H1 (cell line): ENCODE measurements around the gene MDFI. TPM values are rescaled to one million over a fixed set of nuclear protein-coding genes. Genes with fewer than 3 reads are reported as not detected.

ENCODE experiments used
- ASH2L ChIP-seq: fragments of 200-600, 300-600 bp; sonication (generic); IDR thresholded peaks from one replicate; pipeline ENCODE4 v1.7.1; 2017; ENCODE audit warnings: low read length
- JUN ChIP-seq: IDR thresholded peaks from 2 replicates; pipeline ENCODE4 v1.6.1; 2011; ENCODE audit warnings: low read depth, mild to moderate bottlenecking, improper control_type of control experiment, low read length
- KDM5A ChIP-seq: fragments of 200-600 bp; IDR thresholded peaks from 2 replicates; pipeline ENCODE4 v1.7.1; 2012; ENCODE audit warnings: mild to moderate bottlenecking, low read length, inconsistent platforms, mixed read lengths
- RAD21 ChIP-seq, 2 experiments: IDR thresholded peaks in 1 of 2; conservative IDR thresholded peaks in 1 of 2; 2 replicates each; pipeline ENCODE4 v1.6.1; 2011; ENCODE audit warnings: low read depth in 2 of 2, low read length in 2 of 2, improper control_type of control experiment in 1 of 2, inconsistent platforms in 1 of 2, mild to moderate bottlenecking in 1 of 2, moderate library complexity in 1 of 2
- polyA plus RNA-seq, 7 experiments: library from polyadenylated mRNA; depleted of rRNA in 3 of 7; stranded (reverse) in 5 of 7; unstranded in 2 of 7; fragments of >200 nt in 5 of 7; fragments of 200-250 nt in 2 of 7; gene quantifications; 1 replicate in 5 of 7; 2 replicates in 1 of 7; 4 replicates in 1 of 7; pipeline versions ENCODE4 v1.2.1 to v1.2.3, GENCODE V29; 2011 to 2013; ENCODE audit warnings: missing spikeins in 2 of 7, mixed read lengths in 2 of 7
- total RNA-seq: library from RNA; stranded (reverse); fragmentation: NEBNext Ultra II Directional; extraction: Animal tissue kit (Norgen Biotek cat#: 25700); gene quantifications from 2 replicates; pipeline ENCODE4 v1.2.1, GENCODE V29; 2021
- TF ChIP-seq, protein P1 (sequence below): fragments of 300-600 bp; sonication (generic); IDR thresholded peaks from 2 replicates; pipeline ENCODE4 v1.7.1; 2012; ENCODE audit warnings: low read length, moderate library complexity, mild to moderate bottlenecking, inconsistent platforms; ENCODE audit not compliant: insufficient replicate concordance

The MDFI gene
- total and polyA plus RNA-seq, 2 of the 8 experiments (the other 6 are each of a cell fraction or from before 2014, with no cell fraction given): 41.0 to 65.6 TPM

DNA sequence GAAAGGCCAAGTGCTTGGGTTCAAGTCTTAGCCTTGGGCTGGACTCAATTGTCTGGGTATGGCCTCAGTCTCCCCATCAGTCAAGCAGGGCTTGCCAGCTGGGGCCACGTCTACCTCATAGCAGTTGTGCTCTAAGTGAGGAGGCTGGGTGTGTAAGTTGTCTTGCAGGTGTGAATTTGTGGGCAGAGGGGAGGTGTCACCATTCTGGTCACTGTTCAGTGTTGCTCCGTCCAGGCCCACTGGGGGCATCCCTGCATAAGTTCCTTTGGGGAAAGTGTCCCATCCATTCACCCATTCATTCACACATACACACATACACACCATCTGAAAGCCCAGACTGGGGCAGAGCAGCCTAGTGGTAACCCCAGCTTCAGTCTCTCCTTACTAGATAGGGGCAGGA, 60.8 kb downstream of the MDFI start (continued):
- TF ChIP-seq, protein P1, sequence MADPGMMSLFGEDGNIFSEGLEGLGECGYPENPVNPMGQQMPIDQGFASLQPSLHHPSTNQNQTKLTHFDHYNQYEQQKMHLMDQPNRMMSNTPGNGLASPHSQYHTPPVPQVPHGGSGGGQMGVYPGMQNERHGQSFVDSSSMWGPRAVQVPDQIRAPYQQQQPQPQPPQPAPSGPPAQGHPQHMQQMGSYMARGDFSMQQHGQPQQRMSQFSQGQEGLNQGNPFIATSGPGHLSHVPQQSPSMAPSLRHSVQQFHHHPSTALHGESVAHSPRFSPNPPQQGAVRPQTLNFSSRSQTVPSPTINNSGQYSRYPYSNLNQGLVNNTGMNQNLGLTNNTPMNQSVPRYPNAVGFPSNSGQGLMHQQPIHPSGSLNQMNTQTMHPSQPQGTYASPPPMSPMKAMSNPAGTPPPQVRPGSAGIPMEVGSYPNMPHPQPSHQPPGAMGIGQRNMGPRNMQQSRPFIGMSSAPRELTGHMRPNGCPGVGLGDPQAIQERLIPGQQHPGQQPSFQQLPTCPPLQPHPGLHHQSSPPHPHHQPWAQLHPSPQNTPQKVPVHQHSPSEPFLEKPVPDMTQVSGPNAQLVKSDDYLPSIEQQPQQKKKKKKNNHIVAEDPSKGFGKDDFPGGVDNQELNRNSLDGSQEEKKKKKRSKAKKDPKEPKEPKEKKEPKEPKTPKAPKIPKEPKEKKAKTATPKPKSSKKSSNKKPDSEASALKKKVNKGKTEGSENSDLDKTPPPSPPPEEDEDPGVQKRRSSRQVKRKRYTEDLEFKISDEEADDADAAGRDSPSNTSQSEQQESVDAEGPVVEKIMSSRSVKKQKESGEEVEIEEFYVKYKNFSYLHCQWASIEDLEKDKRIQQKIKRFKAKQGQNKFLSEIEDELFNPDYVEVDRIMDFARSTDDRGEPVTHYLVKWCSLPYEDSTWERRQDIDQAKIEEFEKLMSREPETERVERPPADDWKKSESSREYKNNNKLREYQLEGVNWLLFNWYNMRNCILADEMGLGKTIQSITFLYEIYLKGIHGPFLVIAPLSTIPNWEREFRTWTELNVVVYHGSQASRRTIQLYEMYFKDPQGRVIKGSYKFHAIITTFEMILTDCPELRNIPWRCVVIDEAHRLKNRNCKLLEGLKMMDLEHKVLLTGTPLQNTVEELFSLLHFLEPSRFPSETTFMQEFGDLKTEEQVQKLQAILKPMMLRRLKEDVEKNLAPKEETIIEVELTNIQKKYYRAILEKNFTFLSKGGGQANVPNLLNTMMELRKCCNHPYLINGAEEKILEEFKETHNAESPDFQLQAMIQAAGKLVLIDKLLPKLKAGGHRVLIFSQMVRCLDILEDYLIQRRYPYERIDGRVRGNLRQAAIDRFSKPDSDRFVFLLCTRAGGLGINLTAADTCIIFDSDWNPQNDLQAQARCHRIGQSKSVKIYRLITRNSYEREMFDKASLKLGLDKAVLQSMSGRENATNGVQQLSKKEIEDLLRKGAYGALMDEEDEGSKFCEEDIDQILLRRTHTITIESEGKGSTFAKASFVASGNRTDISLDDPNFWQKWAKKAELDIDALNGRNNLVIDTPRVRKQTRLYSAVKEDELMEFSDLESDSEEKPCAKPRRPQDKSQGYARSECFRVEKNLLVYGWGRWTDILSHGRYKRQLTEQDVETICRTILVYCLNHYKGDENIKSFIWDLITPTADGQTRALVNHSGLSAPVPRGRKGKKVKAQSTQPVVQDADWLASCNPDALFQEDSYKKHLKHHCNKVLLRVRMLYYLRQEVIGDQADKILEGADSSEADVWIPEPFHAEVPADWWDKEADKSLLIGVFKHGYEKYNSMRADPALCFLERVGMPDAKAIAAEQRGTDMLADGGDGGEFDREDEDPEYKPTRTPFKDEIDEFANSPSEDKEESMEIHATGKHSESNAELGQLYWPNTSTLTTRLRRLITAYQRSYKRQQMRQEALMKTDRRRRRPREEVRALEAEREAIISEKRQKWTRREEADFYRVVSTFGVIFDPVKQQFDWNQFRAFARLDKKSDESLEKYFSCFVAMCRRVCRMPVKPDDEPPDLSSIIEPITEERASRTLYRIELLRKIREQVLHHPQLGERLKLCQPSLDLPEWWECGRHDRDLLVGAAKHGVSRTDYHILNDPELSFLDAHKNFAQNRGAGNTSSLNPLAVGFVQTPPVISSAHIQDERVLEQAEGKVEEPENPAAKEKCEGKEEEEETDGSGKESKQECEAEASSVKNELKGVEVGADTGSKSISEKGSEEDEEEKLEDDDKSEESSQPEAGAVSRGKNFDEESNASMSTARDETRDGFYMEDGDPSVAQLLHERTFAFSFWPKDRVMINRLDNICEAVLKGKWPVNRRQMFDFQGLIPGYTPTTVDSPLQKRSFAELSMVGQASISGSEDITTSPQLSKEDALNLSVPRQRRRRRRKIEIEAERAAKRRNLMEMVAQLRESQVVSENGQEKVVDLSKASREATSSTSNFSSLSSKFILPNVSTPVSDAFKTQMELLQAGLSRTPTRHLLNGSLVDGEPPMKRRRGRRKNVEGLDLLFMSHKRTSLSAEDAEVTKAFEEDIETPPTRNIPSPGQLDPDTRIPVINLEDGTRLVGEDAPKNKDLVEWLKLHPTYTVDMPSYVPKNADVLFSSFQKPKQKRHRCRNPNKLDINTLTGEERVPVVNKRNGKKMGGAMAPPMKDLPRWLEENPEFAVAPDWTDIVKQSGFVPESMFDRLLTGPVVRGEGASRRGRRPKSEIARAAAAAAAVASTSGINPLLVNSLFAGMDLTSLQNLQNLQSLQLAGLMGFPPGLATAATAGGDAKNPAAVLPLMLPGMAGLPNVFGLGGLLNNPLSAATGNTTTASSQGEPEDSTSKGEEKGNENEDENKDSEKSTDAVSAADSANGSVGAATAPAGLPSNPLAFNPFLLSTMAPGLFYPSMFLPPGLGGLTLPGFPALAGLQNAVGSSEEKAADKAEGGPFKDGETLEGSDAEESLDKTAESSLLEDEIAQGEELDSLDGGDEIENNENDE: no peak
- TF ChIP-seq JUN (no peak), KDM5A (no peak), RAD21 (IDR thresholded peaks at IDR 0.05 in 1 of 2, conservative IDR thresholded peaks at IDR 0.05 in 1 of 2; ENCODE audit: low read depth in 2 of 2, low read length in 2 of 2) (no peak), ASH2L (no peak)
- TF ChIP-seq, all 59 proteins: peak for 0
